Measurements from ENCODE around the gene NR4A3. TPM values are rescaled to one million over a fixed set of nuclear protein-coding genes. Genes with fewer than 3 reads are reported as not detected.

NR4A3 gene
- total and polyA plus RNA-seq, 9 of the 15 experiments (the other 6 are each of a cell fraction or from before 2014, with no cell fraction given) = 0.04 to 0.07 TPM; not detected in 7

GRCh38 chr9:99783799-99784198 is 37.9 kb upstream of the NR4A3 start:
- Histone ChIP-seq H3K4me2 (ENCODE audit: insufficient read depth, low read length) (no peak overlapping the region), H3K27ac (ENCODE audit: extremely low read depth, low read depth, low read length) (no peak overlapping the region), H4K20me1 (replicated peaks; ENCODE audit: control insufficient read depth, insufficient read depth, low read length) (no peaks in the 10 kb centered on the region), H3K9me1 (ENCODE audit: control insufficient read depth, insufficient read depth, low read length) (no peaks in the 10 kb centered on the region), H3K4me1 (replicated peaks in 1 of 2; ENCODE audit: control insufficient read depth in 2 of 2, insufficient read depth in 2 of 2, low read length in 2 of 2) (no peaks in the 10 kb centered on the region), H3K79me2 (ENCODE audit: control insufficient read depth, insufficient read depth, low read length) (no peaks in the 10 kb centered on the region), H3K4me3 (no peak overlapping the region), H3K27me3 (ENCODE audit: control insufficient read depth in 2 of 2, insufficient read depth in 2 of 2, low read length in 2 of 2) (peaks cover 2 to 4% of the 10 kb centered on the region in 2 experiments; a peak in 1 of 5 replicates), H3K9me3 (replicated peaks; ENCODE audit: control insufficient read depth, insufficient read depth, low read depth, low read length) (no peaks in the 10 kb centered on the region), H2AFZ (ENCODE audit: low read depth, low read length) (no peak overlapping the region), H3K36me3 (ENCODE audit: control insufficient read depth, insufficient read depth, low read length) (no peaks in the 10 kb centered on the region), H3K9ac (ENCODE audit: insufficient read depth in 1 of 2, low read depth in 2 of 2, low read length in 2 of 2) (no peak overlapping the region)
- intact Hi-C loops (cut with micrococcal nuclease) = no loop called here
- ATAC-seq (no peak), FAIRE-seq (no peak), DNase-seq (ENCODE audit: extremely low read depth in 1 of 4, low spot score in 3 of 4) (no peak)
- CTCF ChIA-PET (ENCODE audit: low intra/inter-chr PET ratio) = no interaction called here
- no TSS peak for BruUV-seq (replicated peaks)
- POLR2A ChIA-PET = interaction anchor here (1.2 kb wide), 1 partner anchor 13 kb away, joined by 3 read pairs; no protein-coding TSS in a partner anchor
- in situ Hi-C loops (cut with MboI) = no loop called here
- WGBS (ENCODE audit: insufficient coverage, low coverage, missing lambda C conversion rate) = 0% methylated on average over 2 of the region's 2 CpGs
- TF ChIP-seq CEBPG (CRISPR knock-in tag; IDR thresholded peaks at IDR 0.05) (no peak), CEBPG (tag; conservative IDR thresholded peaks at IDR 0.05 in 1 of 2, IDR thresholded peaks at IDR 0.05 in 1 of 2) (no peak), SRSF7 (optimal IDR thresholded peaks at IDR 0.05; ENCODE audit: low read depth, low read length) (no peak), ZKSCAN8 (CRISPR knock-in tag; IDR thresholded peaks at IDR 0.05) (no peak), JUNB (CRISPR knock-in tag; conservative IDR thresholded peaks at IDR 0.05) (no peak), SIX5 (IDR thresholded peaks at IDR 0.05; ENCODE audit: borderline replicate concordance in 1 of 2, insufficient read depth in 1 of 2, low read depth in 1 of 2, low read length in 2 of 2) (no peak), NFRKB (IDR thresholded peaks at IDR 0.05; ENCODE audit: low read depth) (no peak), ZNF395 (CRISPR knock-in tag; IDR thresholded peaks at IDR 0.05) (no peak), PYGO2 (tag; IDR thresholded peaks at IDR 0.05) (no peak), ZBTB26 (CRISPR knock-in tag; IDR thresholded peaks at IDR 0.05) (no peak), CTCFL (IDR thresholded peaks at IDR 0.05; ENCODE audit: borderline replicate concordance, insufficient read depth, low read depth, low read length, poor library complexity, severe bottlenecking) (no peak), NFIC (IDR thresholded peaks at IDR 0.05) (no peak), ZNF764 (CRISPR knock-in tag; IDR thresholded peaks at IDR 0.05; ENCODE audit: low read depth) (no peak), ZNF830 (CRISPR knock-in tag; IDR thresholded peaks at IDR 0.05) (no peak), ZNF232 (CRISPR knock-in tag; IDR thresholded peaks at IDR 0.05) (no peak), HOMEZ (CRISPR knock-in tag; IDR thresholded peaks at IDR 0.05) (no peak)
